Stimulated activated CD4-positive, alpha-beta T cell treated with anti-CD3 and anti-CD28 coated beads, TNF-alpha, amount 100 ng/mL, for 4 hours (primary cell): Measurements from ENCODE around the gene SLC66A2.
"Not testable (repeated sequence)": the region's sequence is repeated elsewhere in the genome, so short reads cannot be mapped to it uniquely, and the experiment has no call there.

ENCODE experiments used
- DNase-seq, 3 experiments: peaks; one replicate each; pipeline ENCODE4 v3.0.0-alpha.2; 2020; ENCODE audit warnings: low read depth in 3 of 3

SLC66A2 gene

GRCh38 chr18:79867666-79868065, 83.8 kb downstream of the SLC66A2 start:
- no peak for DNase-seq

GRCh38 chr18:79866889-79867574, 84.4 kb downstream of the SLC66A2 start:
- DNase-seq: no peak

GRCh38 chr18:79865951-79866350, 85.5 kb downstream of the SLC66A2 start:
- DNase-seq: not testable (repeated sequence)

GRCh38 chr18:79864955-79865354, 86.5 kb downstream of the SLC66A2 start:
- DNase-seq: not testable (repeated sequence)

- DNase-seq: no peak
These were observed 87.3 kb downstream of the SLC66A2 start for GRCh38 chr18:79864006-79864725.

GRCh38 chr18:79863161-79864005, 88.1 kb downstream of the SLC66A2 start:
- DNase-seq: no peak

- DNase-seq: no peak
These were observed 88.9 kb downstream of the SLC66A2 start for GRCh38 chr18:79862562-79862961.

GRCh38 chr18:79861687-79862086, 89.8 kb downstream of the SLC66A2 start:
- no peak for DNase-seq

GRCh38 chr18:79859314-79859713, 92.1 kb downstream of the SLC66A2 start:
- DNase-seq: no peak

GRCh38 chr18:79857082-79857671, 94.3 kb downstream of the SLC66A2 start:
- DNase-seq: no peak

- DNase-seq: no peak
These were observed 95.1 kb downstream of the SLC66A2 start for GRCh38 chr18:79856119-79857007.

- no peak for DNase-seq
These were observed 96.1 kb downstream of the SLC66A2 start for GRCh38 chr18:79855147-79855933.

GRCh38 chr18:79853993-79854364, 97.5 kb downstream of the SLC66A2 start:
- no peak for DNase-seq

GRCh38 chr18:79853303-79853992, 98.0 kb downstream of the SLC66A2 start:
- no peak for DNase-seq

- no peak for DNase-seq
These were observed 98.7 kb downstream of the SLC66A2 start for GRCh38 chr18:79852561-79853302.
